G401.6 (cell line): Measurements from ENCODE around the gene RAMACL.
A peak's percentile ranks its signal among the peaks of the same experiment; 100 is the strongest.
"Not testable (repeated sequence)": the region's sequence is repeated elsewhere in the genome, so short reads cannot be mapped to it uniquely, and the experiment has no call there.

Experiments
- FAIRE-seq: peaks from 2 replicates; lab custom pipeline; 2012; peaks lifted over from hg19 to GRCh38; lab: Jason Lieb, UNC

RAMACL gene

DNA sequence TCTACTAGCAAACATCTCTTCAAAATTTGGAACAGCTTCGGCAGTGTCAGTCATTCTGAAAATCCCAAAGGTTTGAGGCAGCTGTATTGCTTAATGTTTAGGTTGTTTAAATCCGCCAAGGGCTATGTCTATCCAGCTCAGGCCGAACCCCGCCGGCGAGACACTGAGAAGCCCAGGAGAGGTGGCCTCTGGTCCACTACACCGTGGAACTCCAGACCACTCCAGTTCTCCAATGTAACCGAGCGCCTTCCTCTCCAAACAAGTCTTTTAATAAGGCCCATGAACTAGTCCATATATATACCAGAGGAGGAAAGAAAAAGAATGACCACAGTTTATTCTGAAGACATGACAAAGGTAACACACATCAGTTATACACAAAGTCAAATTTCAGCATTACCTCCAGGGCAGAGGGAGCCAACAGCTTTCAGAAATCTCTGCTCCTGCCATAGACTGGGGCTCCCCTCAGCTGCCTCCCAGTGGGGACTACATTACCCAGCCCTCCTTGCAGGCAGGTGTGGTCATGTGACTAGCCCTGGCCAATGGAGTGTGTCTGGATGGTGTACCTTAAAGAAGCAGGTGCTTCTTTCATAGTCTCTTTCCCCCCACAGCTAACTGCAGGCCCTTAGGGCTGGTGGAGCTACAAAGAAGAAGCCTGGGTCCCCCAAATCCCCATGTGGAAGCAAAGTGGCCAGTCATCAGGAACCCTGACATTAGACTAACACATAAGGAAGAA lies at the start of gene RAMACL:
TSS of gene RAMACL (minus strand) at position 255 of the 733 bp plus-strand sequence. CDS start at position 54, 201 bp downstream.
- FAIRE-seq = no peak

DNA sequence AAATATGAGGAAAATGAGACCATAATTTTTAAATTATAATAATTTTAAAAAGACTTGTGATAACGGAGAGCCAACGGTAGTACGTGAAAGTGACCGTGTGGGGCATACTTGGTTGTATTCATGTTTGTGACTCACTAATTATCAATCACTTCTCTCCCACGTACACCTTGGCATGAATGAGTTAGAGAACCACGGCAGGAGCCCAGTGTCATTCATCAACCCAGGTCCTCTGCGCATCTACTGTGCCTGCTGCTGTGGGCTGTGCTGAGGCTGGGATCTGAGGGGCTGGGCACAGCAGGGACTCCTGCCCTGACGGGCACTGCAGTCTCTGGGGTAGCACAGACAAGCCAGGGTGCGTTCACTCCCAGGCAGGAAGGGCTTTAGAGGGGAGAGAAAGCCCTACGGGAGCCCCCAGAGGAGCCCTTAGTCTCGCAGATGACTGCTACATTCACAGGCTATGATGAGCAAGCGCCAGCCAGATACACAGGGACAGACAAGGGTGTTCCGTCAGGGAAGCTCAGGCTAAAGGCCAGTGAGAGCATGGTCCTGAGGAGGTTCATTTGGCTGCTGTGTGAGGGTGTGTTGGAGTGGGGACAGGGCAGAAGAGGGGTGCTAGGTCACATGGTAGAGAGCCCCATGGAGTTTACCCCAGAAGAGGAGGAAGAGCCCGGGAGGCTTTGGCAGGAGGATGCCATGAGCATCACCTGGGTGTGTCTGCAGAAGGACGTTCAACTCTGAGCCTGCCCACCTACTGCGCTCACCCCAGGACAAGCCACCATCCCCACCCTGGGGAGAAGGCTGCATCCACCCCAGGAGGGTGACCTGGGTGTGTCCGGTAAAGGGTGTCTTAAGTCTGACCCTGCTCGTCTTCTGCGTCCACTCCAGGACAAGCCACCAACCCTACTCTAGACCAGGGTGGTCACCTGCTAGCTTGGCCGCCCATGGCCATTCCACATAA lies 48.8 kb upstream of the RAMACL start:
- no peak for FAIRE-seq

DNA sequence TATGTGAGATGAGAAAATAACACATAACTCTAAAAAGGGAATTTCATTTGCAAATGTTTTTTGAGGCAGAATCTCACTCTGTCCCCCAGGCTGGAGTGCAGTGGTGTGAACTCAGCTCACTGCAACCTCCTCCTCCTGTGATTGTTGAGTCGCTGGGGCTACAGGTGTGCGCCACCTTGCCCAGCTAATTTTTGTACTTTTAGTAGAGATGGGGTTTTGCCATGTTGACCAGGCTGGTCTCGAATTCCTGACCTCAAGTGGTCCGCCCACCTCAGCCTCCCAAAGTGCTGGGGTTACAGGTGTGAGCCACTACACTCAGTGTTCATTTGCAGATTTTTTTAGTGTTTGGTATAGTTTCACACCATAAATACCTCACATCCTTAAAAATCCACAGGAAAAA lies 48.1 kb upstream of the RAMACL start:
- not testable (repeated sequence) for FAIRE-seq

DNA sequence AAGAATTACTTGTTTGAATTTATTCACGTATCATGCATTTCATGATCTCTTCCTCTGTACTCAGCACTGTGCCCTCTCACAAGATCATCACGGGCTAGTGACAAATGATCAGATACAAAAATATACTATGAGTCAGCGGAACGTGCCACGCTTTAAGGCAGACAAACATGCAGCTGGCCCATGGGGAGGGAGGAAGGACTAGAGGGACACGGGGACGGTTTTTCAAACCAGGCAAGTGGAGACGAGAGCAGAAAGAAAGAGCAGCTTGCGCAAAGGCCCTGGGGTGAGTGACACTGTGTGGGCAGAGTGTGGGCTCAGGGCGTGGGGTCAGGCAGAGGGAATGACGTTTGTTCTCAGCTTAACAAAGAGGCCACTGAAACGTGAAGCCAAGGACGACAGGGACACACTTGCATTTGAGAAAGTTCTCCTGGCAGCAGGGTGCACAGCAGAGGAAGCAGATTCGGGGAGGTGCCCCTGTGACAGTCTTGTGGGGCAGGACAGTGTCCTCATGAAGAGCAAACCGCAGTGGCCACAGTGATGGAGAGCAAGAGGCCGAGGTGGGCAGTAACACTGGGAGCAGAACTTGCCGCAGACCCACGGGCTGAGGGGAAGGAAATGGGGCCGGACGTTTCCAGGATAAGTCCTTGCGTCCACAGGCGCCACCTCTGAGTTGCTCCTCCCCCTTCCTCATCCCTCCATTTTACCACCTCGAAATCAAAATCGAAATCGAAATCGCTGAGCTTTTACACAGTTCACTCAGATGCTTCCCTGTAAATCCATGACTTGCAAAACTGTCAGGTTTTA lies 47.5 kb upstream of the RAMACL start:
- FAIRE-seq = no peak

DNA sequence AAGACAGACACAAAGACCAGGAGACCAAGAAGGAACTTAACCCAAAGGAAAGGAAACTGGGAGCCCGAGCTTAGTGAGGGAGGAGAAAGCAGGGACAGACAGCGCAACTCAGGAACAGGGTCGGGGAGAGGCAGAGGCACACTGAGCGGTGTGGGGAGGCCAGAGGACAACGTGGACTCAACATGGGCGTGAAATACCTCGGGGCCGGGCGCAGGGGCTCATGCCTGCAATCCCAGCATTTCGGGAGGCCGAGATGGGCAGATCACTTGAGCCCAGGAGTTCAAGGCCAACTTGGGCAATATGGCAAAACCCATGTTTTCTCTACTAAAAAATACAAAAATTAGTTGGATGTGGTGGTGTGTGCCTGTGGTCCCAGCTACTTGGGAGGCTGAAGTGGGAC lies 46.3 kb upstream of the RAMACL start:
- no peak for FAIRE-seq

DNA sequence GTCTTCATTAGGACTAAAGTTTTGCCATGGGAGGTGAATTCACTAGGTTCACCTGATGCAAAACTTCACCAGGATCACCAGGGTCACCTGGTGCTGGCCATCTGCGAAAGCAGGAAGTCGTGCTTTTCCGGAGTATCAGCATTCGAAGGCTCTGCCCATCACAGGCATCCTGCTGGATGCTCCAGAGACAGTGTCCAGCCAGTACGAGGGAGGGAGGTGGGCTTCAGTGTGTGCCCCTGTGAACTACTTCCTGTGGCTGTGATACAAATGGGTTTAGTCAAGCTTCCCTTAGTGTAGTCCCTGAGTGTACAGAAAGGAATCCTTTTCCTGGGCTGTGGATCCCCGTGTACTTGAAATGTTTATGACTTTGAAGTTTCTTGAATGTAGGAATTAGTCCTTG lies 44.0 kb upstream of the RAMACL start:
- FAIRE-seq = no peak

DNA sequence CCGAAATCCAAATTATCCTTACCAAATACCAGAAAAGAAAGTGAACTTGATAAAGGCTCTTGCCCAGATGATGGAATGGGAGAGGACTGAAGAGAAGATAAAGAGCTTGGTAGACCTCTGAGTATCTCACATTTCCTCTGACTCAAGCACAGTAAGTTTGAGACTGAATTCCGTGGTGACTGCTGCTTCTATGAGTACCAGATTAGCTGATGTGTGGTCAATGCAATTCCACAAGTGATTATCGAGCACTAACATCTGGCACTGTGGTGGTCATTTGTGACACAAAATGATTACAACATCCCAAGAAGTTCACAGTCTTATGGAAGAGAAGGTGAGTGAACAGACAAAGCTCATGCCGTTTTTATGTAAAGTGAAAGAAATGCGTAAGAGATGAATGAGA lies 43.1 kb upstream of the RAMACL start:
- peak; percentile 3 for FAIRE-seq

DNA sequence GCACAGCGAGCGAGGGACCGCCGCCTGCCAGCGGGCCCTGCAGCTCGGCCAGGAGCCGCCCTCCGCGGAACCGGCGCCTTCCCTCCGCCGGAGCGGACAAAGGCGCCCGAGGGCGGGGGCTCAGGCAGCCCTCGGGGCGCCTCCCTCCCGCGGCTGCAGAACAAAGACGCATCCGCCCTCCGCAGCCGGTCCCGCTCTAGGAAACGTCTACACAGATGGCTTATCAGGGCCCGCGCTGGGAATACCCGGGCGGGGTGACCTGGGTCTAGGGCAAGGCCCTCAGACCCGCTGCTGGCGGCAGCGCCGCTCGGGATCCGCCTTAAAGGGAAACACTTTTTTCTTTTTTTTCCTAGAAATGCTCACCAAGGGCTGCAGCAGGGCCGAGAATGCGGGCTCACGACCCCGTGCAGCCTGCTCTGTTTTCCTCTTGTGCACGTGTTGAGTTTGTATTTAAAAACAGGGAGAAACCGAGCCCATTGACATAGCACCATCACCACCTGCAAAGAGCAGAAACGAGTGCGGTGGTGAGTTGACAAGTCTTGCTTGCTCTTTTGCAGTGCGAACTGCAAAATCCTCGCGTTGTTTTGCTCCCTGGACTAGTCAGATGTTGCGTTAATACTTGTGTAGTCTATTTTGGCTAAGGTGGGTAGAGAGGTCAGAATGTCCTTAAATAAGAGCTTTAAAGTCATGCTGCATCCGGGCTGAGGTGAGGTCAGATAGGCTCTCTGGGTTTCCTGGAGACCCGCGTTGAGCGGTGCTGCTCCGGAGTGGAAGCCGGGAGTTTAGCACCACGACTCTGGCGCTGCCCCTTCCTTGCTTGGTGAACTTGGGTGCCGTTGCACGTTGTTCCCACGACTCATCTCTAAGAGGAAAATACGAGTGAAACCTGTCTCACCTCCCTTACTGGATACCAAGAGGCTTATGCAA lies 41.7 kb upstream of the RAMACL start:
- no peak for FAIRE-seq

DNA sequence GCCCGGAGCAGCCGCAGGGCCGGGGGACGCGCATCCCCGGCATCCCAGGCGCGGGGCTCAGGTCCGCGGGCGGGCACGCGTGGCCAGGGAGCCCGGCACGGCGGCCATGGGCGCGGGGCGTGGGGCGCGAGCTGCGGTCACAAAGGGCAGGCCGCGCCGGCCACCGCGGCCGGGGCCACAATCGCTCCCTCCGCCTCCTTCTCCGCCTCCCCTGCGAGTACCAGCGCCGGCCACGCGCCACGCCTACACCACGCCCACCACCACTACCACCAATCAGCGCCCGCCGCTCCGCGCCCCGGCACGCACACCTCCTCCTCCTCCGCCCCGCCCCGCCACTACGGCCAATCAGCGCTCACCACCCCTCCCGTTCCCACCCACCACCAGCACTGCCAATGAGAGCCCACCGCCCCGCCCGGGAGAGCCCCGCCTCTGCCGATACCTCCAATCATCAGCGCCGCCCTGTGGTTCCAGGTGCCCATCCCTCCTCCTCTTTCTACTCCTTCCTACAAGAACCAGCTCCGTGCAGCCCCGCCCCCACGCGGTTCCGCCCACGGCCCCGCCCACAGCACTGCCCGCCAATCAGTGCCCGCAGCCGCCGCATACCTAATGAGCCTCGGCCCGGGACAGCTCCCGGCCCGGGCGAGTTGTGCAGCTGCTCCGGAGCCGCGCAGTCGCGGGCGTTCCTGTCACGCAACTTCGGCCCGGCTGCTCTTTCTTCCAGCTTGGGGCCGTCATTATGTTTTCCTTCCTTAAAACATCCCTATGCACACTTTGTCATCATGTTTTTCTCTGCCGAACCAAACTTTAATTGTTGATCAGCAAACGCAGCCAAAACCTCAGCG lies 40.8 kb upstream of the RAMACL start, which contains the start of gene RPS6KA2:
TSS of gene RPS6KA2 (minus strand) at position 219 of the 842 bp plus-strand sequence. CDS start 232 bp downstream, outside the sequence.
- peak; percentile 97 for FAIRE-seq

DNA sequence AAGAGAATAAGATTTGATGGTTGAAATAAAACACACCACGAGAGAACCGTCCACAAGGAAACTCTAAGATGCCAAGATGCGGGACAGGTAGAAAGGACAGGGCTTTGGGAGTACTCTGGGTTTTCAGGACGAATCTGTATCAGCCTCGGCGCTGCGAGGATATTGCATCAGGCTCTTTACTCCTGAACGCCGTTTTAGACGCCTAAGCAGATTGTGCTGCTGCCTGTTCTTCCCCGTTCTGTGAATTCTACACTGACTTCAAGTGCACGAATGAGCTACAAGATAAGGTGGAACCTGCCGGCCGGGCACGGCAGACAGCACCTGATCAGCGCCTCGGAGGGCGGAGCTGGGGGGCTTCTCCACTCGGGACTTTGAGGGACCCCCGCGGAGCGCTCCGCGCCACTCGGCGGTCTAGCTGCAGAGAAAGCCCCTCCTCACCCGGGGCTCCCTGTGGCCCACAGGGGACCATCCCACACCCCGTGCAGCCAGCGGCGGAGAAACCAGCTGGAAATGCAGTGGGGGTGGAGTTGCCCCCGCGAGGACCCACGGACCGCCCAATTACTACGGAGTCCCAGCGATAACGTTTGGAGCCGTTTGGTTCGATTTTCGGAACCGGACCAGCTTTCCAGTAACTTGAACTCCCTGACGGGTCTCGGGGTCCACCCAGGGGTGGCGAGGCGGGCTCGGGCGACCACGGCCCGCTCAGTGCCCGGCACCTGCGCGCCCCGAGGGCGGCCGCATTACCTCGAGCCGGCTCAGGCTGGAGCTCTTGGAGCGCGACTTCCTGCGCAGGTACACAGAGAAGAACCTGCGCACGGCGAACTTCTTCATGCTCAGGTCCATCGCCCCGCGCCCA lies 39.9 kb upstream of the RAMACL start:
- no peak for FAIRE-seq

DNA sequence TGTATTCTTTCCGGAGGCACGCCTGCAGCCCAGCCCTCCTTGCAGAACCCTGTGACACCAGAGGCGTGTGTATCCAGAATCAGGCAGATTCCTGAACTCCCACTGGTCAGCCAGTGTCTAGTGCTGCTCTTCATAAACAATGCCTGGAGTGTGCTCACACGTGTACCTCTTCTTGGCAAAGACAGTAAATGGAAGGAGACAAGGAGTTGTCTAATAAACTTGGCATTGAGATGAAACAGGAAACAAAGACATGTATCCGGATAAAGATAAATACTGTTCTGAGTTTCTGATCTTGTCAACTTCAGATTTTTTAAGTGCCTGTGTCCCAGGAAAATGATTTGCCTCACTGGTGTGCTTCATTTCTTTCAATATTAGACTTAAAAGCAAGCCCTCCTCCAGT lies 38.9 kb upstream of the RAMACL start:
- no peak for FAIRE-seq

DNA sequence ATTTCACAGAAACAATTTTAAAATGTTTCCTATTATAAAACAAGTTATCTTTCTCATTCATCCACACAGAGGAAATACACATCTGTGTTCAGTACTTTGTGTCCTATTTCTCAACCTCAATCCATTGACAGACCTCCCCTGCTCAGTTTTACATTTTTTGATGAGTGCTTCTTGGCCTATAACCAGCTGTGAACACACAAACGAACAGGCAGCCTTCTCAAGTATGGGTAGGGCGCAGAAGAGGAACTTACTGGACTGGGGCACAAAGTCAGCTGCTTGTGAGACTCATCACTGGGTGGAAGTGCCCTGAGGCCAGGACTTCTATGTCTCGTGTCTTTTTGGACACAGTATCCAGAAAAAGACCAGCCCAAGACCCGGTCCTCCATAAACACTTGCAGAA lies 37.8 kb upstream of the RAMACL start:
- FAIRE-seq = no peak

DNA sequence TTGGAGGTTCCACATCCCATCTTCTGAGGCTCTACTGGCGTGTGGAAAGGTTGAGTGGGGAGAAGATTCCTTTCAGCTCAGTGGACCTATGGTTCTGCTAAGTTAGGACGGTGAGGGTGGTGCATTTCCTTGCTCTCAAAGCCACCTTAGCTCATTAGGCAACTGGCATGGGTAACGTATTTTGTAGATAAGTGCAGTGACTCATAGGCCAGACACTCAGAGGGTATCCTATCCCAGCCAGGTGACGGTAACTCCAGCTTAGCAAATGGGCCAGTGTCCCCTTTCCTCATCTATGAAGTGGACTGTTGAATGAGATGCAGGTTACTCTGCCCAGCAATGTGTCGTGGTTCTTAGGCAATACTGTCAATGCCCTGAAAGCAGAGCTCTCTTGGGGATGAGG lies 36.8 kb upstream of the RAMACL start:
- FAIRE-seq = no peak

DNA sequence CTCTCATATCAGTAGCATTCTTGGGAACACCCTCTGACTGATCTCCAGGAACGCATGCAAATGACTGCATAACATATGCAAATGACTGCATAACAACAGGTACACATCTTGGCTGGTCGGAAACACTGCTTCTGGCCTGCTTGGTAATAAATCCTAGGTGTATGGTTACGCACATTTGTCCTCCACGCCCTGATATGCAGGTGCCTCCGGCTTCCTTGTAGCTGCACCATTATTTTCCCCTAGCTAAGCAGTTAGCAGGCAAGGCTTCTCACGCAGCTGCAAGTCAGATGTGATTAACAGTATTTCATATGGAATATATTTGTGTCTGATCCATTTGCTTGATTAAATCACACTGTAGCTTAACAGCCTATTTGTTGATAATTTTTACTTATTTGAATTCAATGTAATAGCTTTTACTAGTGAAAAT lies 34.6 kb upstream of the RAMACL start:
- FAIRE-seq = no peak

DNA sequence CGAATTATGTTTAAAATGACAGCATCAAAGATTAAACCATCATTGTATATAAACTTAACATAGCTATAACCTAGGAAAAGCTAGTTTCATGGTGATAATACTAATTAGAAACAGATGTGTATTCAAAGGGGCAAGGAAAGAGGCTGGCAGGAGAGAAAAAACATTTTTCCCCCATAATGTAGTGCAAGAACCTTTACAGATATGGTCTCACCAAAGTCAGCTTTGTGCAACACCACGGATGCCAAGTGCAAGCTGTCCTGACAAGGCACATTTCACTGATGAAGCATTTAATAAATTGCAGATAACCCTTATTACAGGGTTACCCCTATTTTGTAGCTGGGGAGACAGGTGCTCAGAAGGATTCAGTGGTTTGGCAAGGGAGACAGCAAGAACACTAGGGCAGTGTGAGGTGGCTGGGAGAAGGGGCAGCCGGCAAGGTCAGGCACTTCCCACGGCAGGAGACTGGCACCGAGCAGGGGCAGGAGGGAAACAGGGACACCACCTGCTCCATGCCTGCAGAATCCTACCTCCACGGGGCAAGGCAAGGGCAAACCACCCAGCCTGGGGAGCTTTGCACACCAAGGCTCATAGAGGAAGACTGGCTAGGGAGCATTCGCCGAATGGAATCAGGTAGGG lies 34.1 kb upstream of the RAMACL start:
- FAIRE-seq = no peak

DNA sequence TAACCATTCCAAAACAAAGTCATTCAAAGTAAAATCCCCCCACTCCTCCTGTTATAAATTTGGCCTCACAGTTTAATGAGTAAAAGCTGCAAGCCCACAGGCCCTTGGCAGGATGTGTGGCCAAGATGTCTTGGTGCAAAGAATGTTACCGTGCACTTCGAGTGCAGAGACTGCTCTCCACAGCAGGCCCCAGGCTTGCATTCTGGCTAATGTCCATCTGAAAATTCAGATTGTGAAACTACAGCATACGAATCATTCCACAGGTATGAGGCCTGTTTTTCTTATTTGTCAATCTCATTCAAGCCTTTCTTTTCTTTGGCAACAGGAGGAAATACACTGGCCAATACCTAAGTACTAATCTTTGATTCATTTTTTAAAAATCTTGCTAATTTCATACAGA lies 33.4 kb upstream of the RAMACL start:
- FAIRE-seq = no peak

DNA sequence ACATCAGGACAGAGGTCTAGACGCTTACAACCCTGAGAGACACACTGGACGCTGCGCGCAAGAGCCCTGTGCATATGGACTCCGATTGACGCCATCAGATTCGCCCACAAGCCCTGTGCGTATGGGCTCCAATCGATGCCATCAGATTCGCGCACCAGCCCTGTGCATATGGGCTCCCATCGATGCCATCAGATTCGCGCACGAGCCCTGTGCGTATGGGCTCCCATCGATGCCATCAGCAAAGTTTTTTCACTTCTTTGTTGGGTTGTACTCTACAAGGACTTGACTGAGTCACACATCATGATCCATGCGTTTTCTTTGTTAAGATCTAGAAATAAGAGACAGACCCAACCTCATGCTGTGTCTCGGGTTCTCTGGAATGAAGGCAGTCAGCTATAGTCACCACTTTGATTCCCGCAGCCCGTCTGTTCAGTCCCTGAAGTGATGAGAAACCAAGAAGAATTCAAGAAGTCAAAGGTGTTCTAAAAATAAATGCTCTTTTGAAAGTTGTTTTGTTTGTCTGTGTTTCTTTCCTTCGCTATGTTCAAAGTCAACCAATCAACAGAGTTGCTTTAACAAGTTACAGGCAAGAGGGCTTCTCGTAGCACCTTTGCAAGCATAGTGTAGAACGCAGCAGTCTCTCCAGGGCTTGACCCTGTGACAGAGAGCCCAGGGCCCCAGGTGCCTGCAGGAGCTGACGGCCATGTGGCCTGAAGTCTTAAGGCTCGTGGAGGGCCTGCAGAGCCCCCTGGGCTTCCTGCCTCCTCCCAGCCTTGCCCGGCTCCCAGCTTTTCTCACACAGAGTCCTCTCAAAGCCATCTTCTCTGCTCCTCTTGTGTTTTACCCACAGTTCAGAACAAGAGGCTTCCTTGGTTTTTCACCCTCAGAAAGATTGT lies 32.6 kb upstream of the RAMACL start:
- FAIRE-seq = no peak

DNA sequence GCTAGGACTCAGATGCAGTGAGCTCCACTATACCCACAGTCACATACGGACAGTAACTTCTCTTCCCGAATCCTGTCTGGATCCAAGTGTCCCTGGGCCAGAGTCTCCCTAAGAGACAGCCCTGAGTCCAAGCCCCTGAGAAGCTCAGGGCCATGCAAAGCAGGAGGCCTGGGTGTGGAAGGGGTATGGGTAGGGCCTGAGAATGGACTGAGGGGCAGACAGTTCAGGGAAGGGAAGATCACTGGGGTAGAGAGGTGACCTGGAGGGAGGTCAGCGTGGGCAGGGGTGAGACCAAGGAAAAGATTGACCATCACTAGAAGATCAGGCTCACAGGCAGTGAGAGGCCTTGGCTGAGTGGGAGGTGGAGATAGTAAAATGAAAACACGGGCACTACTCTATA lies 31.8 kb upstream of the RAMACL start:
- FAIRE-seq = no peak
